K562 (cell line): Measurements from ENCODE around the gene PPP3CA. TPM values are rescaled to one million over a fixed set of nuclear protein-coding genes. Genes with fewer than 3 reads are reported as not detected.

Experiments used
- ATAC-seq: fragments of 200-7000 bp; cut with Tn5 transposase; 3 replicates; pipeline ENCODE4 v1.9.1; 2020; ENCODE audit warnings: moderate library complexity
- BruUV-seq: library from RNA; stranded (reverse); fragments of 400-500 nt; replicated peaks from 2 replicates; lab custom pipeline; 2021; lab: Mats Ljungman, UMichigan
- CTCF ChIA-PET: fragments of 300-600 bp; formaldehyde crosslinking; extraction: SDS; loops from one replicate; lab custom pipeline; 2021; ENCODE audit warnings: low intra/inter-chr PET ratio; lab: Yijun Ruan, JAX
- POLR2A ChIA-PET: fragments of 300-600, 350-650 bp; sonication (Branson Sonifier 250); formaldehyde crosslinking; extraction: SDS; loops from one replicate; lab custom pipeline; 2021; ENCODE audit warnings: antibody characterized with exemption, inconsistent platforms; lab: Yijun Ruan, JAX
- DNase-seq, 4 experiments: peaks; one replicate each; pipeline versions ENCODE4 v3.0.0 to v3.0.0-alpha.2; 2011 to 2018; ENCODE audit warnings: low spot score in 3 of 4, mixed read lengths in 3 of 4; ENCODE audit errors: extremely low read depth in 1 of 4
- FAIRE-seq: peaks from 2 replicates; lab custom pipeline; 2011; peaks lifted over from hg19 to GRCh38; lab: Jason Lieb, UNC
- H2AFZ ChIP-seq: 2 replicates; pipeline ENCODE4 v1.6.0; 2011; ENCODE audit warnings: low read depth, low read length, control low read depth, inconsistent platforms
- H3K27ac ChIP-seq: fragments of 200-600 bp; 3 replicates; pipeline ENCODE4 v1.8.0; 2011; ENCODE audit warnings: low read depth, mild to moderate bottlenecking, control low read depth, inconsistent platforms, low read length, moderate library complexity, mixed read lengths; ENCODE audit errors: extremely low read depth
- H3K27me3 ChIP-seq, 2 experiments: fragments of 300-600 bp in 1 of 2; 2 replicates in 1 of 2; 3 replicates in 1 of 2; pipeline versions ENCODE4 v1.6.0 to v1.8.0; 2011; ENCODE audit warnings: inconsistent platforms in 2 of 2, low read length in 2 of 2, mild to moderate bottlenecking in 1 of 2, mixed read lengths in 1 of 2, moderate library complexity in 1 of 2; ENCODE audit not compliant: control insufficient read depth in 2 of 2, insufficient read depth in 2 of 2
- H3K36me3 ChIP-seq: fragments of 300-600 bp; 3 replicates; pipeline ENCODE4 v1.8.0; 2011; ENCODE audit warnings: mild to moderate bottlenecking, low read length, inconsistent platforms; ENCODE audit not compliant: control insufficient read depth, insufficient read depth
- H3K4me1 ChIP-seq, 2 experiments: fragments of 200-600 bp in 1 of 2; replicated peaks in 1 of 2; 2 replicates in 1 of 2; 3 replicates in 1 of 2; pipeline versions ENCODE4 v1.5.1 to v1.8.0; 2011; ENCODE audit warnings: inconsistent platforms in 2 of 2, low read length in 2 of 2, mild to moderate bottlenecking in 1 of 2, mixed read lengths in 1 of 2, moderate library complexity in 1 of 2; ENCODE audit not compliant: control insufficient read depth in 2 of 2, insufficient read depth in 2 of 2
- H3K4me2 ChIP-seq: 2 replicates; pipeline ENCODE4 v1.6.1; 2011; ENCODE audit warnings: low read length, control low read depth, inconsistent platforms, mixed read lengths; ENCODE audit not compliant: insufficient read depth
- H3K4me3 ChIP-seq: fragments of 200-600 bp; sonication (generic), shearing (Covaris generic); 2 replicates; pipeline ENCODE4 v1.5.1; 2016; ENCODE audit warnings: control low read depth, inconsistent platforms
- H3K79me2 ChIP-seq: fragments of 200-600 bp; 3 replicates; pipeline ENCODE4 v1.8.0; 2011; ENCODE audit warnings: low read length, inconsistent platforms; ENCODE audit not compliant: control insufficient read depth, insufficient read depth
- H3K9ac ChIP-seq, 2 experiments: 2 replicates each; pipeline versions ENCODE4 v1.6.0 to v1.6.1; 2011; ENCODE audit warnings: low read depth in 2 of 2, low read length in 2 of 2, control low read depth in 1 of 2, inconsistent platforms in 1 of 2, mild to moderate bottlenecking in 1 of 2, mixed read lengths in 1 of 2; ENCODE audit not compliant: insufficient read depth in 1 of 2
- H3K9me1 ChIP-seq: one replicate; pipeline ENCODE4 v1.6.0; 2011; ENCODE audit warnings: inconsistent platforms, mild to moderate bottlenecking, low read length, moderate library complexity; ENCODE audit not compliant: control insufficient read depth, insufficient read depth
- H3K9me3 ChIP-seq: replicated peaks from 2 replicates; pipeline ENCODE4 v1.5.1; 2011; ENCODE audit warnings: low read depth, low read length, inconsistent platforms; ENCODE audit not compliant: control insufficient read depth, insufficient read depth
- H4K20me1 ChIP-seq: replicated peaks from 2 replicates; pipeline ENCODE4 v1.6.1; 2011; ENCODE audit warnings: low read length, inconsistent platforms, mixed read lengths; ENCODE audit not compliant: control insufficient read depth, insufficient read depth
- HSF4 ChIP-seq: fragments of 250-450 bp; sonication (Bioruptor Pico); IDR thresholded peaks from 2 replicates; pipeline ENCODE4 v2.1.2; 2022; ENCODE audit warnings: mild to moderate bottlenecking, moderate library complexity, borderline replicate concordance
- NR4A1 ChIP-seq, 2 experiments: fragments of 250-450 bp in 1 of 2; fragments of 450-650 bp in 1 of 2; sonication (Bioruptor Pico) in 1 of 2; IDR thresholded peaks; 2 replicates each; pipeline versions ENCODE4 v1.4.0 to v1.6.1; 2016 to 2020; ENCODE audit warnings: mild to moderate bottlenecking in 2 of 2, missing compliant biosample characterization in 1 of 2, missing genetic modification characterization in 1 of 2, moderate library complexity in 1 of 2
- TRIM25 ChIP-seq: fragments of 450-650 bp; IDR thresholded peaks from 2 replicates; pipeline ENCODE4 v1.7.0; 2016; ENCODE audit warnings: borderline replicate concordance
- ZBTB5 ChIP-seq: fragments of 450-650 bp; IDR thresholded peaks from 2 replicates; pipeline ENCODE4 v1.6.1; 2017; ENCODE audit warnings: antibody characterized with exemption
- ZNF586 ChIP-seq: fragments of 450-650 bp; formaldehyde crosslinking; conservative IDR thresholded peaks from 2 replicates; pipeline ENCODE4 v1.4.0; 2020; ENCODE audit warnings: mild to moderate bottlenecking, moderate library complexity
- WGBS: fragments of 100-300 bp; shearing (Covaris generic); methylation state at CpG from one replicate; pipeline ENCODE4 v1.1.6; 2016; ENCODE audit warnings: low coverage, mixed read lengths; ENCODE audit not compliant: insufficient coverage; ENCODE audit errors: missing lambda C conversion rate; 5-methylcytosine and 5-hydroxymethylcytosine counted together
- in situ Hi-C: fragments of 300-500 bp; cut with MboI; formaldehyde crosslinking; loops from 4 replicates; pipeline ENCODE4 v1.15.0; 2018; ENCODE audit warnings: inconsistent platforms, mixed read lengths
- intact Hi-C: fragments of 100-400 bp; cut with micrococcal nuclease; formaldehyde crosslinking; loops from 2 replicates; pipeline ENCODE4 v1.14.2; 2022
- polyA plus RNA-seq, 8 experiments: library from polyadenylated mRNA; depleted of rRNA in 4 of 8; stranded (reverse) in 5 of 8; unstranded in 3 of 8; fragments of >200 nt; fragmentation: Nextera tagmentation in 2 of 8; fragmentation: Illumina TruSeq in 1 of 8; extraction: Ambion mirVana in 2 of 8; extraction: Trizol in 1 of 8; gene quantifications; 2 replicates each; pipeline versions ENCODE4 v1.2.1 to v1.2.3, GENCODE V29; 2011 to 2014; ENCODE audit warnings: inconsistent platforms in 1 of 8, missing spikeins in 1 of 8
- total RNA-seq, 7 experiments: library from RNA; depleted of rRNA in 6 of 7; stranded (reverse); fragments of >200 nt in 6 of 7; fragmentation: Illumina TruSeq in 2 of 7; extraction: Trizol in 2 of 7; gene quantifications; 2 replicates each; pipeline versions ENCODE4 v1.2.1 to v1.2.3, GENCODE V29; 2011 to 2021; ENCODE audit warnings: low replicate concordance in 1 of 7

Gene PPP3CA
- total and polyA plus RNA-seq, 9 of the 15 experiments (the other 6 are each of a cell fraction or from before 2014, with no cell fraction given): 0.94 to 3.2 (median 1.6) TPM

- no peak for TF ChIP-seq ZBTB5
- TF ChIP-seq HSF4 (CRISPR knock-in tag): no peak
- TF ChIP-seq, all 486 proteins: peak for 0
These were observed 280.6 kb downstream of the PPP3CA start (continued) for GRCh38 chr4:101066626-101067170.

- no peaks in the 10 kb centered on the region for H3K9me1 ChIP-seq
- no peak for DNase-seq
- TF ChIP-seq ZNF586 (CRISPR knock-in tag) (no peak), NR4A1 (CRISPR knock-in tag; IDR thresholded peaks at IDR 0.05) (no peak), NR4A1 (tag; IDR thresholded peaks at IDR 0.05) (no peak), TRIM25 (no peak)
- TF ChIP-seq, all 486 proteins: peak for 0
- no TSS peak for BruUV-seq
- H3K27ac ChIP-seq: no peak overlapping the region
- no peak overlapping the region for H3K4me3 ChIP-seq
- ChIA-PET POLR2A (no interaction called here), CTCF (no interaction called here)
- WGBS: 0% methylated on average over 1 of the region's 1 CpG
- no peaks in the 10 kb centered on the region for H3K36me3 ChIP-seq
- intact Hi-C loops (no loop called here), in situ Hi-C loops (no loop called here)
- no peaks in the 10 kb centered on the region for H3K27me3 ChIP-seq
- no peaks in the 10 kb centered on the region; the same call in 1 of the 2 replicates for H3K9me3 ChIP-seq
- no peaks in the 10 kb centered on the region for H3K79me2 ChIP-seq
- FAIRE-seq: no peak
- H3K4me2 ChIP-seq: no peak overlapping the region
- no peak for ATAC-seq
- H3K4me1 ChIP-seq: no peaks in the 10 kb centered on the region
- H3K9ac ChIP-seq: no peak overlapping the region
- no peaks in the 10 kb centered on the region for H4K20me1 ChIP-seq
- no peak overlapping the region for H2AFZ ChIP-seq
These were observed 281.3 kb downstream of the PPP3CA start for GRCh38 chr4:101065935-101066485.
